DMS79 treated with DMSO at 0.1 percent for 48 hours (cell line): Measurements from ENCODE around the gene C11orf16.
A peak's percentile ranks its signal among the peaks of the same experiment; 100 is the strongest.
"Not testable (repeated sequence)": the region's sequence is repeated elsewhere in the genome, so short reads cannot be mapped to it uniquely, and the experiment has no call there.

Source experiments
- DNase-seq: peaks from one replicate; lab custom pipeline; 2025; lab: John Stamatoyannopoulos, UW

Gene C11orf16

GRCh38 chr11:8937159-8937558, 4.4 kb upstream of the C11orf16 start:
- DNase-seq, result peak; percentile 33

DNA sequence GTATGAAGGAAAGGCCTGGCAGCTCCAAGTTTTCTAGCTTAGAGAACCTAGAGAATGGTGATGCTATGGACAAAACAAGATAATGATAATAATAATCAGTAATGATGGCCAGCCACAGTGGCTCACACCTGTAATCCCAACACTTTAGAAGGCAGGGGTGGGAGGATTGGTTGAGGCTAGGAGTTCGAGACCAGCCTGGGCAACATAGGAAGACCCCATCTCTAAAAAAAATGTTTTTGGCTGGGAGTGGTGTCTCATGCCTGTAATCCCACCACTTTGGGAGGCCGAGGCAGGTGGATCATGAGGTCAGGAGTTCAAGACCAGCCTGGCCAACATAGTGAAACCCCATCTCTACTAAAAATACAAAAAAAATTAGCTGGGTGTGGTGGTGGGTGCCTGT, 3.0 kb upstream of the C11orf16 start:
- not testable (repeated sequence) for DNase-seq

DNA sequence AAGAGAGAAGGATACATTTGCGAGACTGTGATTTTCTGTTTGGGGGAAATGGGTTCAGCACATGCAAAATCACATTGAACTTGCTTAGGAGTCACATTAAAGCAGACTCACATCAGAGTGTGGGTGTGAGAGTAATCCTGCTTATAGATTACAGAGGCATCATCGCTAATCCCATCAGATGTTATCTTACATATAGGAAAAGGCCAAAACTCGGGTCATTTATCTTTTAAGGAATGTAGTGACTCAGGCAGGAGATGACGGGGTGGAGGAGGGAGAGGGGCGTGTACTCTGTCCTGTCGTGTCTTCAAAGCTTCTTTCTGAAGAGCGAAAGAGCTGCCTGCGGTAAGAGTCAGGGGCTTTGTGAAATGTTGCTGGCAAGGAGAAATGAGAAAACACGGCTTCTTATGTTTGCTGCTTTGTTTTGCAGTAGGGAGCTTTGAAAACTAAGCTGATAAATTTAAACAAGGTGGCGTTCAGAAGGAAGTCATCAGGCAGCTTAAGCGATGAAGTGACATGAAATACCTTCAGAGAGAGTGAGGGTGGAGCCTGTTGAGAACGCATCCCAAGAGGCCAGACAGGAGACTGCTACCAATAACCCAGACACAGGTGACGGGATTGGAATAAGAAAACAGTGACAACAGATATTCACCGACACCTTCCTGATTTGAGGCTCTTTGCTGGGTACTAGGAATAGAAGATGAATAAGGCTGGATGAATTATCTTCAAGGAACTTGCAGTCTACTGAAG, 2.2 kb upstream of the C11orf16 start:
- no peak for DNase-seq

- DNase-seq, result no peak
Observed at GRCh38 chr11:8933931-8934330, 1.2 kb upstream of the C11orf16 start.

DNA sequence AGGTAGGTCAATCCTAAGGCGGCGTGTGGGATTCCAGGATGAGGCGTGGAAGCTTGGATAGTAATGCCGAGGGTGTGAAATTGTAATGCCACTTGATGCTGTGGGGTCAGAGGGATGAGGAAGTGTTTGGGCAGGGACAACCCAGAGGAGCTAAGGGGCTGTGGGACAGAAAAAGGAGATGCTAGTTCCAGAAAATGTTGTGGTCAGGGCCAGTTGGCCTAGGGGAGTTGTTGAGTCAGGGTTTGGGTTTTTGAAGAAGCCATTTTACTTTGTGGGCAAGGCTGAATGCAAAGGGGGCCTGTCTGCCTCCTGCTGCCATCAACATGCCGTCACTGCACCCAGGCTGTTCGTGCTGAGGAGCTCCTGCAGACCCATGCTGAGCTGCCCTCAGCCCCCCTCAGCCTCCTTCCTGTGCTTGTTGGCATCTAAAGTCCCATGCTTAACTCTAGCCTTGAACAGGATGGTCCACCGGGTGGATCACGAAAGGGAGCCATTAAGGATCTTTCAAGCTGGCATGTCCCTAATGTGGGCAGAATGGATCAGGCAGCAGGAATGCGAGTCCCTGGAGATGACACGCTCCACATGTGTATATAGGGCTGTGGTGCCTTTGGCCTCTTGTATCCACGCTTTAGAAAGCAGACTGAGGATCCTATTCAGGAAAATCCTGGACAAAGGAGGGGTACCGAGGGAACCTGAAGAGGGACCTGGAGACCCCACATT, 2.1 kb downstream of the C11orf16 start:
- no peak for DNase-seq

DNA sequence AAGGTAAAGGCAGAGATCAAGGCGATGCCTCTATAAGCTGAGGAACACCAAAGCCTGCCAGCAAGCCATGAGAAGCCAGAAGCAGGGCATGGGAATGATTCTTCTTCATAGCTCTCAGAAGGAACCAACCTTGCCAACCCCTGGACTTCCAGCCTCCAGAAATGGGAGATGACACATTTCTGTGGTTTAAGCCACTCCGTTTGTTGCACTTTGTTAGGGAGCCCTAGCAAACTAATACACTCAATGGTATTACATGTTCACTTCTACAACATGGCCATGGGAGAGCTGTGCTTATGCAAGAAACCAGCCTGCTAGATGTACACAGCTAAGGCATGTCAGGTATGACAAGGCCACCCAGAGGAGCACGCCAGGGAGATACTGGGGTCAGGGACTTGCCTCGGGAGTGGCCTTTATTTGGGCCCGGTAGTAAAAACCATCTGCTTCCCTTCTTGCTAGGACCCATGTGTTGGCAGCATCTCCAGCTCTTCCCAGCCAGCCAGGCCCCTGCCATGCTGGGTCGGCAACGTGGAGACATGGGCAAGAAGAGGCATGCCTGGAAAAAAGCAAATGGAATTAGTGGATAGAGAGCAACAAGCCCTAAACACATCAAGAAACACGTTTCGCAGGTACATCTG, 3.6 kb downstream of the C11orf16 start:
- DNase-seq, result no peak

DNA sequence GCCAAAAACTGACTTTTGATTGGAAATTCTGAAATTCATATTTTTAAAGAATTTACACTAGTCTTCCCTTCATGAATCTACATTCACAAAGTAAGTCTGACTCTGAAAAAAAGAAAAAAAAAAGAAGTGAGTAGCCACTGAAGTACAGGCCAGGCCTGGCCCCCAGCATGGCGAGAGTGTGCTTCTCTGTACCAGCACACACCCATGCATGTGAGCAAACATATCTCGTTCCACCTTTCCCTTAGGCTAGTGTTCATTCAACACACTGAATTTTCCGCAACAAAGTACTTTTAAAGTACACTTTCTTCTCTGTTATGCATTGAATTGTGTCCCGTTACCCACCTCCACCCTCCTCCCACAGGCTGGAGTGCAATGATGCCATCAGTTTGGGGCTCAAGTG, 4.5 kb downstream of the C11orf16 start:
- no peak for DNase-seq

- DNase-seq, result no peak
Observed at GRCh38 chr11:8927233-8927632, 5.5 kb downstream of the C11orf16 start.

- no peak for DNase-seq
Observed at GRCh38 chr11:8926236-8926635, 6.5 kb downstream of the C11orf16 start.

GRCh38 chr11:8925711-8926110, 7.0 kb downstream of the C11orf16 start:
- DNase-seq, result no peak

GRCh38 chr11:8922691-8923090, 10.1 kb downstream of the C11orf16 start:
- no peak for DNase-seq

GRCh38 chr11:8917157-8917825, 15.5 kb downstream of the C11orf16 start:
- DNase-seq, result no peak

- DNase-seq, result no peak
Observed at GRCh38 chr11:8914661-8915018, 18.1 kb downstream of the C11orf16 start.

DNA sequence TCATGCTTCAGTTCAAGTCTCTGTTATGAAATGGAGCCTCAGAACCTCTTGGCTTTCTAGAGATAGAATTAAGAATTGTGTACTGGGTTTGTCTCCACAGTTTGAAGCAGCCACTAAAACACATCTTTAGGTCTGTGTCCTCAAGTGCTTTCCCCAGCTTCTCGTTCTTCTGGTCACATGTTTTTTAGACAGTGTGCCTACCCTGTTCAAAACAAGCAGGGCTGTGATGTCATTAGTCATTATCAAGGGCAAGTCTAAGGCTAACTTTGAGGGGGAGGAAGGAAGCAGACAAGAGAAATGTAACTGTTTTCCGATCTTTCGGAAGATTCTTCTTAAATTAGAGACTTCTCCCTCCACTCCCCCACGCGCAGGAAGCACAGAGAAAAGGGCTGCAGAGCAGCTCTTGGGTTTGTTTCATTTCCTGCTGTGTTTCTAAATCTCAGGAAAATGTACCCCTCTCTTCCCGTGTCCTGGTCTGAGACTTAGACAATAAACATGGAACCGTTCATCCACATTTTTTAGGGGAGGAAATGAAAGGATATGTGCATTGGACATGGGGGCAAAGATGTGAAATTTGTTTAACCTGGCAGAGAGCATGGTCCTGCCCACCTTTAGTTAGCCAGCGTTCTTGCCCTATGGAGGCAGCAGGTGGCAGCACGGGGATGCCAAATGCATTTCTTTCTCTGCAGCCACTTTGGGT, 18.6 kb downstream of the C11orf16 start:
- peak; percentile 58 for DNase-seq

- DNase-seq, result peak; percentile 96
Observed at GRCh38 chr11:8911029-8911823, 21.5 kb downstream of the C11orf16 start, which contains the start of gene AKIP1. Gene AKIP1 (plus strand): TSS chr11:8911189. CDS start chr11:8911450, 261 bp downstream.

GRCh38 chr11:8910649-8911026, 22.1 kb downstream of the C11orf16 start:
- no peak for DNase-seq

DNA sequence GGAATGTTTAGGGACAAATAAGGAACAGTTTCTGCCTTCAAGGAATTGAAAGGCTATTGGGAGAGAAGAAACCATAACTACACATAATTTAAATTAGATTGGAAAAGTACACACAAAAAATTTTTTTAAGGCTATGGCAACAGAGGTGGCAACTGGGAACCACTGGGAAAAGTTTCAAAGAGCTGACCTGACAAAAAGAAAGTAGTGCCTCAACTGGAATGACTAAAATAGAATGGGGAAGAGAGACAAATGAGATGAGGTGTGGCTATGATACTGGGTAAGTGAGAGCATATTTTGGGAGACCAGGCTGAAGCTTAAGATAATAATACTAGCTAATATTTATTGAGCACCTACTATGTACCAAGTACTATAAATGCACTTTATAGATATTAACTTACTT, 24.6 kb downstream of the C11orf16 start:
- no peak for DNase-seq

GRCh38 chr11:8907116-8907515, 25.6 kb downstream of the C11orf16 start:
- DNase-seq, result no peak

DNA sequence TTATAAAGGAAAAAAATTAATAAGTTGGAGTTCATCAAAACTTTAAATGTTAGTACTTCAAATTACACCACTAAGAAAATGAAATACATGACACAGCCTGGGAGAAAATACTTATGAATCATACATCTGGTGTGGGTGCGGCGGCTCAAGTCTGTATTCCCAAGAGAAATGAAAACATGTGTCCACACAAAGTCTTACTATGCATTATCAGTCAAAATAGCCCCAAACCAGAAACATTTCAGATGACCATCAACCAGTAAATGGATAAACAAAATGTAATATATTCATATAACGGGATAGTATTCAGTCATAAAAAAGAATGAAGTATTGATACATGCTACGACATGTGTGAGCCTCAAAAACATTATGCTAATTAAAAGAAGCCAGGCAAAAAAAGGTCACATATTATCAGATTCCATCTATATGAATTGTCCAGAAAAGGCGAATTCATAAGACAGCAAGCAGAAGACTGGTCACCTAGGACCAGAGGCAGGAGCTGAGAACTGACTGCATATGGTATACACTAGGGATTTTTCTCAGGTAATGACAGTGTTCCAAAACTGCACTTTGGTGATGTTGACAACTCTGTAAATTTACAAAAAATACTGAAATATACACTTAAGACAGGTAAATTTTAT, 27.1 kb downstream of the C11orf16 start:
- DNase-seq, result no peak

DNA sequence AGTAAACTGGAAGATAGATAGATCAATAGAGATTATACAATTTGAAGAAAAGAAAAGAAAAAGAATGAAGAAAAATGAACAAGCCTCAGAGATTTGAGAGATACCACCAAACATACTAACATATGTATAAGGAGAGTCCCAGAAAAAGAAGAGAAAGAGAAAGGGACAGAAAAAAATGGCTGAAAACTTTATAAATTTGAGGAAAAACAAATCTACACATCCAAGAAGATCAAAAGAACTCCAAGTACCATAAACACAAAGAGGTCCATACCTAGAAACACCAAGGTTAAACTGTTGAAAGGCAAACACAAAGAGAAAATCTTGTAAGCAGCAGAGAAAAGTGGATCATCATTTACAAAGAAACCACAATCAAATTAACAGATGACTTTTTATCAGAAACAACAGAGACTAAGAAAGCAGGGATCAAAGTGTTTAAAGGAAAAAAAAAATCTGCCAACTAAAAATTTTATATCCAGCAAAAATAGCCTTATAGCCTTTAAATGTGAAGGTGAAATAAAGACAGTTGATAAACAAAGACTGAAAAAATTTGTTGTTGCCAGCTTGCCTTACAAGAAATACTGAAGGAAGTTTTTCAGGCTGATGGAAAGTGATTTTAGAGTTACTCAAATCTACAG, 33.5 kb downstream of the C11orf16 start:
- DNase-seq, result no peak
